GM18951 (cell line): ENCODE data around the gene CDC7.

ENCODE experiments used
- POLR2A ChIP-seq: IDR thresholded peaks from 4 replicates; pipeline ENCODE4 v1.6.1; 2011; ENCODE audit warnings: mild to moderate bottlenecking; ENCODE audit not compliant: insufficient read length, insufficient read depth; ENCODE audit errors: extremely low read depth
- in situ Hi-C: fragments of 300-500 bp; cut with MboI; formaldehyde crosslinking; loops from one replicate; pipeline ENCODE4 v1.12.0; 2022; ENCODE audit warnings: low sequenced_read_pairs, mixed read lengths, inconsistent platforms; ENCODE audit not compliant: unreplicated experiment

Gene CDC7

GRCh38 chr1:91545506-91546300 lies 45.1 kb downstream of the CDC7 start:
- no peak for TF ChIP-seq POLR2A
- in situ Hi-C loops = no loop called here

DNA sequence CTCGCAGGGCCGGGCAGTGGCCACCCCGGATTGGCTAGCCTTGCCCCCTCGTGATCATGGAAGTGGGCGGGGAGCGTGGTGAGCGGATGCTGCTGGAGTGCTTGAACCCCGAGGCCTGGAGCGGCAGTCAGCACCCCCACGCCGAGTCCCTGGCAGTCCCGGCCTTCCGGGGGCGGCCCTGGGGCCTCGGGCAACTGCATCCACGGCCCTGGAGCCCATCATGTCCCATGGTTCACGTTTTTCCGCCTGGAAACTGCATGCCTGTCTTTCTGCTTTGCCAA lies 45.6 kb downstream of the CDC7 start:
- no peak for TF ChIP-seq POLR2A

DNA sequence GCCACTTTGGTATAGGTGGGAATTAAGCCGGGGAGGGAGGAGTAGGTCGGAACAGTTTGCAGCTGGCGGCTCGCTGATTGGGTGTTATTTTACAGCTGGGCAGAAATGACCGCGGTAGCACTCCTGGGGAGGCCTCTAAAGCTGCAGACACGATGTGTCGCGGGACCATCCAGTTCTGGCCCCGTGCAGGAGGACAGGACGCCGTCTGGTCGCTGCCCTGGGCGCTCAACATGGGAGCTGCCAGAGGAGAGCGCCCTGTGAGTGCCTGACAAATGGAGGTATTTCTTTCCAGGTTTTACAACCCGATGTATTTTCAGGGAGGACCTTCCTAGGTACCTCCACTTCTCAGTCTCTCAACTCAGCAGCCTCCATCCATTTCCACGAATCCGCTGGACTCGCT lies 46.2 kb downstream of the CDC7 start:
- in situ Hi-C loops = no loop called here
- no peak for TF ChIP-seq POLR2A

More for the DNA sequence above, 45.6 kb downstream of the CDC7 start:
- in situ Hi-C loops = no loop called here

- no peak for TF ChIP-seq POLR2A
- in situ Hi-C loops = no loop called here
Observed at GRCh38 chr1:91548376-91549040, 47.9 kb downstream of the CDC7 start.

DNA sequence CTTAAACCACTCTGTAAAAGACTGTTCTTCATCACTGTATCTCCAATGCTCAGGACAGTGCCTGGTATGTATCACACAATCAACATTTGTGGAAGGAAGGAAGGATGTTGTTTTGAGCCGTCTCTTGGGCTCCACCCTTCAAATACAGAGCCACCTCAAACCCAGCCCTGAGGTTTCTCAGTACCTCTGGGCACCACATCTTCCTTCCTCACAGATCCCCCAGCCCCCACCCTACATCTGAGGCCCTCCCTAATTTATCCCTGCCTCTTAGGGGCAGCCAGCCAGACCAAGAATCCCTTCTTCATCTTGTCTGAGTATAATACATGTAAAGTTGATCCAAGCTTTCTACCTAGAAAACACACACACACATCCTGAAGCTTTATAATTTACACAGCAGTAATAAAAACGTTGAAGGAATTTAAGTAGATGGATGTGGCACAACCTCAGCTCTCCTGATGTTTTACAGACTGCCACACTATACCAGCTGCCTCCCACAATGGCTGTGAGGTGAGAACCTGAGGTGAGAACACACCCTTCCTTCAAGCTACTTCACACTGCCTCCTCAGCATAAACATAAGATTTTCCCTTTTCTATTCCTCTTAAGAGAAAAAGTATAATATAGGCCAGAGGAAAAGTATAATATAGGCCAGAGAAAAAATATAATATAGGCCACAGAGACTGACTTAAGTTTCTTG lies 48.5 kb downstream of the CDC7 start:
- no peak for TF ChIP-seq POLR2A
- in situ Hi-C loops = no loop called here

DNA sequence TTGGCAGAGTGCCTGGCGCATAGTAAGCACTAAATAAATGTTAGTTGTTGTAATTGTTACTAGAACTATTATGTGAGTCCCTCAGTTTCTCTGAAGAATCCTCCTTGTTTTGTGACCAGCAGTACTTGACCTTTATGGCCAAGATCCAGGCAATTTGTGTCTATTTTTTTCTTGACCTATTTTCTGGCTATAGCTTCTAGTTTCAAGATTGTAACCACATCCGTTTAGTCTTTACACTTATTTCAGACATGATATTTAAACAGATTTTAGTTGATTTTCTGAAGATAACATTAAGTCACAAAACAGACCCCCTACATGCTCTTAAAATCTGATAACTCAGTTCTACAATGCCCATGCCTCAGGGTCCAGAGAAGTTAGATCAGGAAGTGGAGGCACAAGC lies 50.3 kb downstream of the CDC7 start:
- no peak for TF ChIP-seq POLR2A
- in situ Hi-C loops = no loop called here

- no peak for TF ChIP-seq POLR2A
- in situ Hi-C loops = no loop called here
Observed at GRCh38 chr1:91552091-91552490, 51.4 kb downstream of the CDC7 start.

DNA sequence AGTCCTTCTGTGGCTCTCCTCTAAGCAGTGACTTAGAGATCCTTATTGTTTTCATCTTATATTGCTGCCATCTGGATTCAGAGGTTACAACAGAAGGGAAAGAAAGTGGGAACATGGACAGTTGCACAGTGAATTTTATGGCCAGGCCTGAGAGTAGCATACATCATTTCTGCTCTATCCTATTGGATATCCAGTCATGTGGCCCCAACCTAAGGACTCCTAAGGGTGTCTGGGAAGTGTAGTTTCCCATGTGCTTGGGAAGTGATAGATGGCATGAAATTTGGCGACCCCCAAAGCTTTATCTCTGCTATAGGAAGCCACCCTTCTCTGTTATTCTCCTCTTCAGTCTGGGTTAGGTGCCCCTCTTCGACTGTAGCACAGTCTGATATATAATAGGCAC lies 51.9 kb downstream of the CDC7 start:
- no peak for TF ChIP-seq POLR2A
- in situ Hi-C loops = no loop called here

GRCh38 chr1:91553177-91553591 lies 52.5 kb downstream of the CDC7 start:
- in situ Hi-C loops = no loop called here
- no peak for TF ChIP-seq POLR2A

DNA sequence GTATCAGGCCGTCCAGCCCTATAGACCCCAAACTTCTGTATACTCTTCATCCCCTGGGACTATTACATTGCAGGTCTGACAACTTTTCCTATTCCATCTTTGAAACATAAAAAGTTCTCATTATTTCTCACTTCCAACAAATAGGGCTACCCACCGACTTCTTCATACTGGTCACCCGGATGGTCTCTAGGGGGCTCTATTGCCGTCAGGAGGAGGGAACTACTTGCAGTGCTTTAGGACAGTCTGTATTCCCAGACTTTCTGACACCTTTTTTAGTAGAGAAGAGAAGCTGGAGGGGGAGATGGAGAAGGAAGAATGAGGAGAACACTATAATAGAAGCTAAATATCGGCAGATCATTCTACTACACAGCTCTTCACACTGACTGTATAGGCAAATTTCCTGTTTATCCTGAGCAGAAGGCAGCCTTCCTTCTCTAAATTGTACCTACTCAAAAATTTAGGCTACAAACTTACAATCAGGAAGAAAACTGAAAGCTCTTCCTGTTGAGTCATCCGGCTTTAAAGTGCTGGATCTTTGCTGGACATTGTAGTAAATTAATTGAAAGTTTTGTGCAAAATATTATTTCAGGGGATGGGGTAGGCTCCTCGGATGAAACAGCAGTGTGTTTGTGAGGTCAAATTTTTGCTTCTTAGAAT lies 54.6 kb downstream of the CDC7 start:
- in situ Hi-C loops = no loop called here
- no peak for TF ChIP-seq POLR2A

DNA sequence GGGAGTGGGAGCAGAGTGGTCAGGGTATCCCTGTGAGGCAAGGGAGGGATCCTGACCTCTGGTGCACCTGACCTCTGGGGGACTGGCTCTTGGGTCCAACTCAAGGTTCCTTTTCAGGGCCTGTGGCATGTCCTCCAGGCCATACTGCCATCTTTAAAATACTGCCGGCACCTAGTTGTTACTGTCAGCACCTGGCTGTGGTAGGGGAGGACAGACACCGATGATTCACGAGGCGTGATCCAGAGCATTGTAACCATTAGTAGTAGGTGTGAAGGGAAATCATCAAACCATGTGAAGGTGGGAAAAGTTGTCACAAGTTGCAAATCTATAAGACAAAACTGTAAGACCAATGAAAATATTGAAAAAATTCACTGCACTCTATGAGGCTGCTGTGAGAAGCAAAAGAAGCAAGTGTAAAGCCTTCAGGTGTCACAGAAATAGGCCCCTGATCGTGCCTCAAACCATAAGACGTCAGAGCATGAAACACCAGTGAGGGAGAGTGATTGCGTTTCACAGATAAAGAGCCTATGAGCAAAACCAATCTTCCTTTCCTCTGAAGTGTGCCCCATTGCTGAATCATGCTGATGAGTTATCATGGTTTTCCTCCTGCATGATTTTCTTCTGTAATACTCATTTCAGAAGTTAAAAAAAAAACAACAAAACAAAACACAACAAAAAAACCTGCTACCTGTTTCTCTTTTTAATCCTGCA lies 55.3 kb downstream of the CDC7 start:
- in situ Hi-C loops = no loop called here
- no peak for TF ChIP-seq POLR2A

GRCh38 chr1:91556556-91556955 lies 55.9 kb downstream of the CDC7 start:
- in situ Hi-C loops = no loop called here
- no peak for TF ChIP-seq POLR2A
